ENCODE measurements around the gene IGFN1. TPM values are rescaled to one million over a fixed set of nuclear protein-coding genes. Genes with fewer than 3 reads are reported as not detected.

The IGFN1 gene
- total RNA-seq, 1 donor from 2014 or later = under 0.01 TPM

DNA sequence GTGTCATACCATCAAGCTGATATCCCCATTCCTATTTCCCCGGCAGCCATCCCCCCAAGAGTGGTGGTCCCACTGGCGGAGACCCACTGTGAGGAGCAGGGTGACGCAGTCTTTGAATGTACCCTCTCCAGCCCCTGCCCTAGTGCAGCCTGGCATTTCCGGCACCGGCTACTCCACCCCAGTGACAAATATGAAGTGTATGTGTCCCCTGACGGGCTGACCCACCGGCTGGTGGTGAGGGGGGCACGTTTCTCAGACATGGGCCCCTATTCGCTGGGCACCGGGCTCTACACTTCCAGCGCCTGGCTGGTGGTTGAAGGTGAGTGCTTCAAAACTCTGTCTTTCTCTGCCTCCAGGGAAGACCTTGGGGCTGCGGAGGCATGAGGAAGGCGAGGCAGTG lies 14.4 kb downstream of the IGFN1 start:
- Histone ChIP-seq H3K27me3 (ENCODE audit: control insufficient read depth, insufficient read depth, low read length) (peaks cover 5% of the 10 kb centered on the region), H3K4me3 (ENCODE audit: low read depth, low read length) (no peak overlapping the region), H3K36me3 (ENCODE audit: control insufficient read depth, insufficient read depth, low read length) (no peaks in the 10 kb centered on the region)
- TF ChIP-seq, protein P1, sequence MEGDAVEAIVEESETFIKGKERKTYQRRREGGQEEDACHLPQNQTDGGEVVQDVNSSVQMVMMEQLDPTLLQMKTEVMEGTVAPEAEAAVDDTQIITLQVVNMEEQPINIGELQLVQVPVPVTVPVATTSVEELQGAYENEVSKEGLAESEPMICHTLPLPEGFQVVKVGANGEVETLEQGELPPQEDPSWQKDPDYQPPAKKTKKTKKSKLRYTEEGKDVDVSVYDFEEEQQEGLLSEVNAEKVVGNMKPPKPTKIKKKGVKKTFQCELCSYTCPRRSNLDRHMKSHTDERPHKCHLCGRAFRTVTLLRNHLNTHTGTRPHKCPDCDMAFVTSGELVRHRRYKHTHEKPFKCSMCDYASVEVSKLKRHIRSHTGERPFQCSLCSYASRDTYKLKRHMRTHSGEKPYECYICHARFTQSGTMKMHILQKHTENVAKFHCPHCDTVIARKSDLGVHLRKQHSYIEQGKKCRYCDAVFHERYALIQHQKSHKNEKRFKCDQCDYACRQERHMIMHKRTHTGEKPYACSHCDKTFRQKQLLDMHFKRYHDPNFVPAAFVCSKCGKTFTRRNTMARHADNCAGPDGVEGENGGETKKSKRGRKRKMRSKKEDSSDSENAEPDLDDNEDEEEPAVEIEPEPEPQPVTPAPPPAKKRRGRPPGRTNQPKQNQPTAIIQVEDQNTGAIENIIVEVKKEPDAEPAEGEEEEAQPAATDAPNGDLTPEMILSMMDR (IDR thresholded peaks at IDR 0.05; ENCODE audit: insufficient read depth, low read length, severe bottlenecking) = no peak
- no peak for FAIRE-seq
- DNase-seq (ENCODE audit: low read depth) = no peak

DNA sequence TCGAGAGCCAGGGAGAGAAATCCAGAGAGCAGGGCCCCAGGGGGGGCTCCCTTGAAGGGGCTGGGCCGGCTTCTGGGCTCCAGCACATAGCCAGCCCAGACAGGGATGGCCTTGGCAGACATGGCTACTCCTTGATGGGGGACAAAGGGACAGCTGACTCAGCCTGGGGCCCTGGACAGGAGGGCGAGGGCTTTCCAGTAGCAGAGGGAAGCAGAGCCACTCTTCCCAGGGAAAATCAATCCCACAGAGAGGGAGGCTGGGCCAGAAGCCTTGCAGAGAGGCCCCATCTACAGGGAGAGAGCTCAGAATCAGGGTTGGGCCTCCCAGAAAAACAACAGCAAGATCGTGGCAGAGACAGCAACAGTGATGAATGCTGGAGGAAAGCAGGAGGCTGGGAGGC lies 15.6 kb downstream of the IGFN1 start:
- Histone ChIP-seq H3K27me3 (ENCODE audit: control insufficient read depth, insufficient read depth, low read length) (peaks cover 5% of the 10 kb centered on the region), H3K4me3 (ENCODE audit: low read depth, low read length) (no peak overlapping the region), H3K36me3 (ENCODE audit: control insufficient read depth, insufficient read depth, low read length) (no peaks in the 10 kb centered on the region)
- TF ChIP-seq, protein P1 (IDR thresholded peaks at IDR 0.05; ENCODE audit: insufficient read depth, low read length, severe bottlenecking) = no peak
- FAIRE-seq (no peak), DNase-seq (ENCODE audit: low read depth) (no peak)

DNA sequence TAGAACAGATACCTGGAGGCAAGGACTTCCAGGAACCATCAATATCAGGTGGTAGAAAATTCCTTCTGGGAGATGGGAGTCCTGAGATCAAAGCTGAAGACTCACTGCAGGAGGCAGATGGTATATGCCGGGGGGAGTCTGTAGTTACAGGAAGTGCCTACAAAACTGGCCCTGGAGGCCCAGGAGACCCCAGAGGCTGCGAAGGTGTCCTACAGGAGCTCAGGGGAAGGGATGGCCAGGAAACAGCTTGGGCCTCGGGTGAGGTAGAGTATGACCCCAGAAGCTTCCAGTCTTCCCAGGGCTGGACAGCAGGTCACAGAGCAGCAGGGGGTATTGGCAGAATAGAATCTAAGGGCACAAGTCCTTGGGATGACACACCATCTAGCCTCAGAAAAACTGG lies 16.4 kb downstream of the IGFN1 start:
- Histone ChIP-seq H3K36me3 (ENCODE audit: control insufficient read depth, insufficient read depth, low read length) (no peaks in the 10 kb centered on the region), H3K27me3 (ENCODE audit: control insufficient read depth, insufficient read depth, low read length) (peaks cover 7% of the 10 kb centered on the region), H3K4me3 (ENCODE audit: low read depth, low read length) (no peak overlapping the region)
- no peak for FAIRE-seq
- DNase-seq (ENCODE audit: low read depth) = no peak
- TF ChIP-seq, protein P1 (IDR thresholded peaks at IDR 0.05; ENCODE audit: insufficient read depth, low read length, severe bottlenecking) = no peak

DNA sequence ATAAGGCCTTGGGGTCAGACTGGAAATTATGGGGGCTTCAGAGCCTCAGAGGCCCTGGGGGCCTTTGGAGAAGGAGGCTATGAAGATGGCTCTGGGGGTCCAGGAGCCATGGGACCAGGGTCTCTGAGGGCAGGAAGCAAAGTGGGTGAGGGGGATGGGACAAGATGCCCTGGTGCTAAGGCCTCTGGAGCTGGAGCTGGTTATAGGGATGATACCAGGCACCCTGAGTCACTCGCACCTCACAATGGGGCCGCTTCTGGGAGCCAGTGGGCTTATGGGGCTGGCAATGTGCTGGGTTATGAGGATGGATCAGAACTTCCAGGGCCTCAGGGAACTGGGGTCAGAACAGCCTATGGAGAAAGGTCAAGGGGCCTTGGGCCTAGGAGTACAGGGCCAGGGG lies 17.6 kb downstream of the IGFN1 start:
- FAIRE-seq = no peak
- H3K27me3 ChIP-seq (ENCODE audit: control insufficient read depth, insufficient read depth, low read length) = peaks cover 14% of the 10 kb centered on the region
- TF ChIP-seq, protein P1 (IDR thresholded peaks at IDR 0.05; ENCODE audit: insufficient read depth, low read length, severe bottlenecking) = no peak

DNA sequence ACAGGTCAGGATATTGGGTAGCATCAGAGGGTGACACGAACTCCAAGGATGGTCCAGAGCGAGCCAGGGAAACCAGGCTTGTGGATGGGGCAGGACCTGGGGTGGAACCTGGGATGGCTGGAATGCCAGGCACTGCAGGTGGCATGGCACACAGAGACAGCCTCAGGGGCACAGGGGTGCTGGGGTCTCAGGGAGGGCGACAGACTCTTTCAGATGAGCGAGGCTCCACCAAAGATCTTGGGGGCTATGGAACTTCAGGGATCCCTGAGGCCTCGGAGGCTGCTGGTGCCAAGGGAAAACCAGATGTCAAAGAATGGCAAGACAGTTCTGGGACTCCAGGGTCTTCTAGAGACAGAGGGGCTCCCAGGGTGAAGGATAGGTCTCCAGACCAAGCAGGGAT lies 21.4 kb downstream of the IGFN1 start:
- Histone ChIP-seq H3K36me3 (ENCODE audit: control insufficient read depth, insufficient read depth, low read length) (no peaks in the 10 kb centered on the region), H3K27me3 (ENCODE audit: control insufficient read depth, insufficient read depth, low read length) (peaks cover 15% of the 10 kb centered on the region), H3K4me3 (ENCODE audit: low read depth, low read length) (no peak overlapping the region)
- no peak for DNase-seq (ENCODE audit: low read depth)
- no peak for FAIRE-seq
- TF ChIP-seq, protein P1 (IDR thresholded peaks at IDR 0.05; ENCODE audit: insufficient read depth, low read length, severe bottlenecking) = no peak

More for the DNA sequence above, 17.6 kb downstream of the IGFN1 start:
- no peak for DNase-seq (ENCODE audit: low read depth)
- Histone ChIP-seq H3K4me3 (ENCODE audit: low read depth, low read length) (no peak overlapping the region), H3K36me3 (ENCODE audit: control insufficient read depth, insufficient read depth, low read length) (no peaks in the 10 kb centered on the region)

DNA sequence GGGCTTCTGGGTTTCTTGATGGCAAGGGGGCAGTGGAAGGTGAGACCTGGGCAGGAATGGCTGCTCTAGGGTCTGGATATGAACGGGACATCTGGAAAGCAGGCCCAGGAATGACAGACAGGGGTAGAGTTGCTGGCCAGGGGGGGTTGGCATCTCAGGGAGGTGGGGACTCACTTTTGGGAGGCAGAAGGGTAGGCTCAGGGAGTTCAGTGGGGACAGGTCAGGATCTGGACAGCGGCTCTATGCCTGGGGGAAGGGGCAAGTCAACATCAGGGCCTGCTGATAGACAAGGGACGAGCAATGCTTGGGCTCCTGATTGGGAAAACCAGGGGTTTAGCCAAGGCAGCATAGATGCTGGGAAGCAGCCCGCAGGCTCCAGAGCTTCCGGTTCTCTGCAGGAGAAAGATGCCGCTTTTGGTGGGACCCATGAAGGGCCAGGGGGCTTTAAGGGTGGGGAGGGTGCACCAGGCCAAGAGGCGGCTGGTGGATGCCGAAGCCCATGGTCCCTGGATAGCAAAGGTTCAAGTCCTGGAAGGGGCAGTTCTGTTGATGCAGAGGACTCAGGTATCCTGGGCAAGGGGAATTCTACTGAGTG lies 21.9 kb downstream of the IGFN1 start:
- DNase-seq (ENCODE audit: low read depth) (no peak), FAIRE-seq (no peak)
- H3K4me3 ChIP-seq (ENCODE audit: low read depth, low read length) = no peak overlapping the region
- H3K27me3 ChIP-seq (ENCODE audit: control insufficient read depth, insufficient read depth, low read length) = peaks cover 17% of the 10 kb centered on the region
- TF ChIP-seq, protein P1 (IDR thresholded peaks at IDR 0.05; ENCODE audit: insufficient read depth, low read length, severe bottlenecking) = no peak
- H3K36me3 ChIP-seq (ENCODE audit: control insufficient read depth, insufficient read depth, low read length) = no peaks in the 10 kb centered on the region
